ENCODE data around the gene LRRK1. TPM values are rescaled to one million over a fixed set of nuclear protein-coding genes. Genes with fewer than 3 reads are reported as not detected.

Gene LRRK1
- total RNA-seq, 1 donor from 2014 or later: not detected

GRCh38 chr15:100947760-100948429, 28.7 kb downstream of the LRRK1 start:
- no peak for DNase-seq (ENCODE audit: low spot score)
- Histone ChIP-seq H3K9me3 (ENCODE audit: low read depth) (no peaks in the 10 kb centered on the region), H3F3A (ENCODE audit: low read depth) (no peaks in the 10 kb centered on the region), H3K4me1 (no peaks in the 10 kb centered on the region), H3K4me2 (no peak overlapping the region), H3K27me3 (no peaks in the 10 kb centered on the region), H3K36me3 (no peaks in the 10 kb centered on the region), H3K9ac (no peak overlapping the region), H3K79me2 (ENCODE audit: low read depth) (no peaks in the 10 kb centered on the region), H3K4me3 (no peak overlapping the region), H2AFZ (replicated peaks) (peak overlapping the region; percentile 29), H4K20me1 (ENCODE audit: low read depth) (no peaks in the 10 kb centered on the region), H3K27ac (no peak overlapping the region)
- H3K4me1 Mint-ChIP-seq: peaks cover 9% of the 10 kb centered on the region
- H3K4me3 Mint-ChIP-seq: no peak overlapping the region
- no peaks in the 10 kb centered on the region for H3K27me3 Mint-ChIP-seq (ENCODE audit: insufficient read depth, low read depth)
- no peaks in the 10 kb centered on the region for H3K9me3 Mint-ChIP-seq
- TF ChIP-seq CTCF (IDR thresholded peaks at IDR 0.05) (no peak), EZH2 (IDR thresholded peaks at IDR 0.05) (no peak), EZH2phosphoT487 (IDR thresholded peaks at IDR 0.05) (no peak)
- no peaks in the 10 kb centered on the region for H3K36me3 Mint-ChIP-seq
- no peak overlapping the region for H3K27ac Mint-ChIP-seq

- DNase-seq (ENCODE audit: low spot score): no peak
- Histone ChIP-seq H3K79me2 (ENCODE audit: low read depth) (no peaks in the 10 kb centered on the region), H2AFZ (replicated peaks) (no peak overlapping the region), H3K4me3 (no peak overlapping the region), H3K27me3 (no peaks in the 10 kb centered on the region), H3K4me2 (no peak overlapping the region), H3K27ac (no peak overlapping the region), H4K20me1 (ENCODE audit: low read depth) (no peaks in the 10 kb centered on the region), H3K9me3 (ENCODE audit: low read depth) (no peaks in the 10 kb centered on the region), H3K9ac (no peak overlapping the region), H3K4me1 (no peaks in the 10 kb centered on the region), H3K36me3 (no peaks in the 10 kb centered on the region), H3F3A (ENCODE audit: low read depth) (no peaks in the 10 kb centered on the region)
- no peak overlapping the region for H3K4me3 Mint-ChIP-seq
- no peaks in the 10 kb centered on the region for H3K27me3 Mint-ChIP-seq (ENCODE audit: insufficient read depth, low read depth)
- H3K4me1 Mint-ChIP-seq: peaks cover 9% of the 10 kb centered on the region
- no peaks in the 10 kb centered on the region for H3K9me3 Mint-ChIP-seq
- TF ChIP-seq CTCF (IDR thresholded peaks at IDR 0.05) (no peak), EZH2phosphoT487 (IDR thresholded peaks at IDR 0.05) (no peak), EZH2 (IDR thresholded peaks at IDR 0.05) (no peak)
- no peak overlapping the region for H3K27ac Mint-ChIP-seq
- H3K36me3 Mint-ChIP-seq: no peaks in the 10 kb centered on the region
Observed at GRCh38 chr15:100948430-100948762, 29.2 kb downstream of the LRRK1 start.

GRCh38 chr15:100949691-100950090, 30.5 kb downstream of the LRRK1 start:
- H3K4me1 ChIP-seq: no peaks in the 10 kb centered on the region
- H3F3A ChIP-seq (ENCODE audit: low read depth): no peaks in the 10 kb centered on the region
- no peaks in the 10 kb centered on the region for H3K9me3 ChIP-seq (ENCODE audit: low read depth)
- no peaks in the 10 kb centered on the region for H3K79me2 ChIP-seq (ENCODE audit: low read depth)
- H3K4me3 Mint-ChIP-seq: no peak overlapping the region
- no peaks in the 10 kb centered on the region for H3K27me3 ChIP-seq
- H4K20me1 ChIP-seq (ENCODE audit: low read depth): no peaks in the 10 kb centered on the region
- H3K27ac ChIP-seq: no peak overlapping the region
- H3K9me3 Mint-ChIP-seq: no peaks in the 10 kb centered on the region
- H3K9ac ChIP-seq: no peak overlapping the region
- no peak overlapping the region for H3K4me2 ChIP-seq
- DNase-seq (ENCODE audit: low spot score): no peak
- no peak overlapping the region for H3K4me3 ChIP-seq
- H3K27ac Mint-ChIP-seq: no peak overlapping the region
- H3K4me1 Mint-ChIP-seq: peaks cover 9% of the 10 kb centered on the region
- no peak overlapping the region for H2AFZ ChIP-seq (replicated peaks)
- H3K27me3 Mint-ChIP-seq (ENCODE audit: insufficient read depth, low read depth): no peaks in the 10 kb centered on the region
- no peaks in the 10 kb centered on the region for H3K36me3 ChIP-seq
- H3K36me3 Mint-ChIP-seq: no peaks in the 10 kb centered on the region
- TF ChIP-seq EZH2 (IDR thresholded peaks at IDR 0.05) (no peak), EZH2phosphoT487 (IDR thresholded peaks at IDR 0.05) (no peak), CTCF (IDR thresholded peaks at IDR 0.05) (no peak)

Data from neural progenitor cell (in vitro differentiated cells).